ENCODE results near the gene AK9.

AK9 gene

GRCh38 chr6:109448615-109449014 is 242.4 kb downstream of the AK9 start:
- DNase-seq (ENCODE audit: low read depth), result no peak
- no peak overlapping the region for H3K4me3 ChIP-seq (ENCODE audit: low read depth, low read length)
- no peak for TF ChIP-seq CTCF (IDR thresholded peaks at IDR 0.05; ENCODE audit: insufficient read depth, low read depth, low read length, missing control alignments)

GRCh38 chr6:109447878-109448555 is 243.0 kb downstream of the AK9 start:
- no peak for TF ChIP-seq CTCF (IDR thresholded peaks at IDR 0.05; ENCODE audit: insufficient read depth, low read depth, low read length, missing control alignments)
- H3K4me3 ChIP-seq (ENCODE audit: low read depth, low read length), result no peak overlapping the region
- DNase-seq (ENCODE audit: low read depth), result no peak

GRCh38 chr6:109447087-109447486 is 243.9 kb downstream of the AK9 start:
- TF ChIP-seq CTCF (IDR thresholded peaks at IDR 0.05; ENCODE audit: insufficient read depth, low read depth, low read length, missing control alignments), result no peak
- DNase-seq (ENCODE audit: low read depth), result no peak
- H3K4me3 ChIP-seq (ENCODE audit: low read depth, low read length), result no peak overlapping the region

- H3K4me3 ChIP-seq (ENCODE audit: low read depth, low read length), result no peak overlapping the region
- TF ChIP-seq CTCF (IDR thresholded peaks at IDR 0.05; ENCODE audit: insufficient read depth, low read depth, low read length, missing control alignments), result no peak
- DNase-seq (ENCODE audit: low read depth), result no peak
Measured at GRCh38 chr6:109446541-109446940, 244.5 kb downstream of the AK9 start.

- no peak for TF ChIP-seq CTCF (IDR thresholded peaks at IDR 0.05; ENCODE audit: insufficient read depth, low read depth, low read length, missing control alignments)
- DNase-seq (ENCODE audit: low read depth), result no peak
- H3K4me3 ChIP-seq (ENCODE audit: low read depth, low read length), result no peak overlapping the region
Measured at GRCh38 chr6:109446072-109446471, 244.9 kb downstream of the AK9 start.

- no peak overlapping the region for H3K4me3 ChIP-seq (ENCODE audit: low read depth, low read length)
- no peak for DNase-seq (ENCODE audit: low read depth)
- TF ChIP-seq CTCF (IDR thresholded peaks at IDR 0.05; ENCODE audit: insufficient read depth, low read depth, low read length, missing control alignments), result peak; percentile 8
Measured at GRCh38 chr6:109445382-109445781, 245.6 kb downstream of the AK9 start.

GRCh38 chr6:109443425-109443950 is 247.5 kb downstream of the AK9 start:
- no peak for DNase-seq (ENCODE audit: low read depth)
- H3K4me3 ChIP-seq (ENCODE audit: low read depth, low read length), result no peak overlapping the region
- TF ChIP-seq CTCF (IDR thresholded peaks at IDR 0.05; ENCODE audit: insufficient read depth, low read depth, low read length, missing control alignments), result no peak

Data from GM12865 (cell line).